HUDEP-2 (cell line): ENCODE results near the gene PSMC3.
A peak's percentile ranks its signal among the peaks of the same experiment; 100 is the strongest.

ENCODE experiments used
- DNase-seq, 76 experiments: peaks; one replicate each; lab custom pipeline; 2025; ENCODE audit not compliant: unreplicated experiment in 76 of 76; lab: John Stamatoyannopoulos, UW

The PSMC3 gene

GRCh38 chr11:47414685-47415070 lies 11.6 kb downstream of the PSMC3 start:
- no peak for DNase-seq

GRCh38 chr11:47413908-47414684 lies 12.1 kb downstream of the PSMC3 start:
- no peak for DNase-seq

- DNase-seq = no peak
Measured at GRCh38 chr11:47413351-47413750, 12.9 kb downstream of the PSMC3 start.

GRCh38 chr11:47411884-47412746 lies 14.1 kb downstream of the PSMC3 start:
- peak in 52 of 76 experiments; percentile 6 to 75 (median 48) for DNase-seq

- DNase-seq = no peak
Measured at GRCh38 chr11:47410370-47411264, 15.6 kb downstream of the PSMC3 start.

- DNase-seq = no peak
Measured at GRCh38 chr11:47409440-47410369, 16.5 kb downstream of the PSMC3 start.

GRCh38 chr11:47408598-47409439 lies 17.4 kb downstream of the PSMC3 start:
- no peak for DNase-seq

- peak in 74 of 76 experiments; percentile 43 to 98 (median 88) for DNase-seq
Measured at GRCh38 chr11:47407746-47408590, 18.3 kb downstream of the PSMC3 start, which contains the start of gene SLC39A13. Gene SLC39A13, plus strand, starts transcription at chr11:47408590. Its CDS starts 1,505 bp downstream, at chr11:47410095.

GRCh38 chr11:47406896-47407745 lies 19.1 kb downstream of the PSMC3 start:
- DNase-seq = peak in 1 of 76 experiments; percentile 41

GRCh38 chr11:47403571-47403970 lies 22.7 kb downstream of the PSMC3 start:
- DNase-seq = no peak

GRCh38 chr11:47403135-47403534 lies 23.1 kb downstream of the PSMC3 start:
- no peak for DNase-seq

GRCh38 chr11:47400768-47401279 lies 25.4 kb downstream of the PSMC3 start:
- DNase-seq = peak in 1 of 76 experiments; percentile 19

GRCh38 chr11:47399860-47400767 lies 26.1 kb downstream of the PSMC3 start:
- peak in 1 of 76 experiments; percentile 18 for DNase-seq

- DNase-seq = no peak
Measured at GRCh38 chr11:47398551-47398950, 27.7 kb downstream of the PSMC3 start.

- DNase-seq = no peak
Measured at GRCh38 chr11:47398011-47398410, 28.2 kb downstream of the PSMC3 start.

GRCh38 chr11:47396049-47396320 lies 30.3 kb downstream of the PSMC3 start:
- no peak for DNase-seq
